OCI-M2 (cell line): ENCODE data around the gene GPR83.
"Not testable (repeated sequence)": the region's sequence is repeated elsewhere in the genome, so short reads cannot be mapped to it uniquely, and the experiment has no call there.

Experiments
- DNase-seq: peaks from one replicate; lab custom pipeline; 2025; ENCODE audit not compliant: unreplicated experiment; lab: John Stamatoyannopoulos, UW

Gene GPR83

GRCh38 chr11:94376841-94377240 lies 24.4 kb downstream of the GPR83 start:
- DNase-seq = no peak

DNA sequence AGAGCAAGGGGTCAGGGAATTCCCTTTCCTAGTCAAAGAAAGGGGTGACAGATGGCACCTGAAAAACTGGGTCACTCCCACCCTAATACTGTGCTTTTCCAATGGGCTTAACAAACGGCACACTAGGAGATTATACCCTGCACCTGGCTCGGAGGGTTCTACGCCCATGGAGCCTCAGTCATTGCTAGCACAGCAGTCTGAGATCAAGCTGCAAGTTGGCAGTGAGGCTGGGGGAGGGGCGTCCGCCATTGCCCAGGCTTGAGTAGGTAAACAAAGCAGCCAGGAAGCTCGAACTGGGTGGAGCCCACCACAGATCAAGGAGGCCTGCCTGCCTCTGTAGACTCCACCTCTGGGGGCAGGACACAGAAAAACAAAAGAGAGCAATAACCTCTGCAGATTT lies 30.6 kb downstream of the GPR83 start:
- DNase-seq = not testable (repeated sequence)

GRCh38 chr11:94350850-94351563 lies 50.2 kb downstream of the GPR83 start:
- DNase-seq = not testable (repeated sequence)

- DNase-seq = not testable (repeated sequence)
Measured at GRCh38 chr11:94346311-94346710, 54.9 kb downstream of the GPR83 start.

DNA sequence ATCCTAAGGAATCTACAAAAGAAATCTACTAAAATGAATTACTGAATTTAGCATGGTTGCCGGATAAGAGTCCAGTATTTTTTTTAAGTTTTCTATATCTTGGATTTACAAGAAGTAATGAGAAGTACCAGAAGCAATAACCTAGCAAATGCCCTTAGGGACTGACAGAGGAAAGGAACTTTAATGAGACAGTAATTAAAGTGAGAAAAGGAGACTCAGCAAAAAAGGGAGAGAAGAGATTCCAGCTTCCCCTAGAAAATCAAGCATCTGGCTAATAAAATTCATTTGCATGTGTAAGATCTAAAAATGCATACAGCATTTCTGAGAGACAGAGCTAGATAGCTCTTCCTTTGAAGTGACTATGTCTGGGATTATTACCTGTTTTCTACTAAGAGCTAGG lies 57.7 kb downstream of the GPR83 start:
- no peak for DNase-seq

GRCh38 chr11:94342250-94342649 lies 59.0 kb downstream of the GPR83 start:
- no peak for DNase-seq

GRCh38 chr11:94338651-94339050 lies 62.6 kb downstream of the GPR83 start:
- DNase-seq = no peak

GRCh38 chr11:94336033-94336432 lies 65.2 kb downstream of the GPR83 start:
- DNase-seq = no peak

GRCh38 chr11:94332814-94333213 lies 68.4 kb downstream of the GPR83 start:
- DNase-seq = no peak

- no peak for DNase-seq
Measured at GRCh38 chr11:94330789-94331188, 70.4 kb downstream of the GPR83 start.

- DNase-seq = no peak
Measured at GRCh38 chr11:94329501-94329900, 71.7 kb downstream of the GPR83 start.

- no peak for DNase-seq
Measured at GRCh38 chr11:94328587-94329080, 72.6 kb downstream of the GPR83 start.
